Osteoblast (primary cell): ENCODE measurements around the gene EEF1E1. TPM values are rescaled to one million over a fixed set of nuclear protein-coding genes. Genes with fewer than 3 reads are reported as not detected.

ENCODE experiments used
- DNase-seq: peaks from one replicate; pipeline ENCODE4 v3.0.0; 2011; ENCODE audit warnings: low spot score, mixed read lengths; ENCODE audit not compliant: insufficient read length; ENCODE audit errors: missing footprints
- H2AFZ ChIP-seq: 2 replicates; pipeline ENCODE4 v1.6.0; 2011; ENCODE audit warnings: mild to moderate bottlenecking, low read length
- H3K27ac ChIP-seq: 2 replicates; pipeline ENCODE4 v1.5.1; 2011; ENCODE audit warnings: mild to moderate bottlenecking, low read depth, low read length, moderate library complexity
- H3K27me3 ChIP-seq: 2 replicates; pipeline ENCODE4 v1.6.0; 2012; ENCODE audit warnings: mild to moderate bottlenecking, control low read depth, inconsistent platforms, low read length, moderate library complexity; ENCODE audit not compliant: insufficient read depth
- H3K36me3 ChIP-seq: 2 replicates; pipeline ENCODE4 v1.5.1; 2011; ENCODE audit warnings: mild to moderate bottlenecking, low read length, control low read depth, moderate library complexity; ENCODE audit not compliant: insufficient read depth
- H3K4me1 ChIP-seq: 2 replicates; pipeline ENCODE4 v1.5.1; 2011; ENCODE audit warnings: mild to moderate bottlenecking, low read length, control low read depth, moderate library complexity; ENCODE audit not compliant: insufficient read depth
- H3K4me2 ChIP-seq: 2 replicates; pipeline ENCODE4 v1.6.0; 2011; ENCODE audit warnings: mild to moderate bottlenecking, low read length; ENCODE audit not compliant: insufficient read depth
- H3K4me3 ChIP-seq: fragments of 200-600 bp; sonication (generic); 3 replicates; pipeline ENCODE4 v1.5.1; 2012; ENCODE audit warnings: mild to moderate bottlenecking, low read length, inconsistent platforms; ENCODE audit not compliant: insufficient read depth
- H3K79me2 ChIP-seq: 2 replicates; pipeline ENCODE4 v1.6.0; 2012; ENCODE audit warnings: mild to moderate bottlenecking, low read length, control low read depth, inconsistent platforms; ENCODE audit not compliant: insufficient read depth
- H3K9me3 ChIP-seq: 2 replicates; pipeline ENCODE4 v1.5.1; 2011; ENCODE audit warnings: low read depth, low read length, control low read depth
- H4K20me1 ChIP-seq: 2 replicates; pipeline ENCODE4 v1.6.0; 2012; ENCODE audit warnings: mild to moderate bottlenecking, low read length, control low read depth; ENCODE audit not compliant: insufficient read depth
- CTCF ChIP-seq: IDR thresholded peaks from 2 replicates; pipeline ENCODE4 v1.5.1; 2011; ENCODE audit warnings: mild to moderate bottlenecking, low read depth, low read length, moderate library complexity; ENCODE audit errors: extremely low read depth
- total RNA-seq: library from RNA; depleted of rRNA; stranded (reverse); fragments of >200 nt; gene quantifications from 2 replicates; pipeline ENCODE4 v1.2.3, GENCODE V29; 2012

EEF1E1 gene
- total RNA-seq, 1 donor = 25.3 TPM

- peak within 1 kb of the TSS; percentile 98 for H3K4me2 ChIP-seq
- H3K27me3 ChIP-seq = no peaks in the 10 kb centered on the region
- peak within 1 kb of the TSS; percentile 95 for H3K4me3 ChIP-seq
- TF ChIP-seq CTCF = no peak
- H3K79me2 ChIP-seq = peaks cover 11% of the 10 kb centered on the region
- peak within 1 kb of the TSS; percentile 86 for H3K27ac ChIP-seq
- H3K36me3 ChIP-seq = peaks cover 11% of the 10 kb centered on the region
- H4K20me1 ChIP-seq = no peaks in the 10 kb centered on the region
- DNase-seq = peak; percentile 92
- H2AFZ ChIP-seq = peak within 1 kb of the TSS; percentile 97
- H3K9me3 ChIP-seq = no peaks in the 10 kb centered on the region
- H3K4me1 ChIP-seq = peaks cover 8% of the 10 kb centered on the region
Observed at GRCh38 chr6:8063761-8064637, 38.3 kb downstream of the EEF1E1 start, which contains the start of gene BLOC1S5. Gene BLOC1S5 (minus strand): TSS chr6:8064389. CDS start chr6:8064376, 13 bp downstream.

- peaks cover 11% of the 10 kb centered on the region for H3K79me2 ChIP-seq
- no peak overlapping the region for H2AFZ ChIP-seq
- H3K27me3 ChIP-seq = no peaks in the 10 kb centered on the region
- H3K4me2 ChIP-seq = no peak overlapping the region
- H4K20me1 ChIP-seq = no peaks in the 10 kb centered on the region
- H3K4me3 ChIP-seq = no peak overlapping the region
- peaks cover 11% of the 10 kb centered on the region for H3K36me3 ChIP-seq
- no peaks in the 10 kb centered on the region for H3K9me3 ChIP-seq
- no peak for DNase-seq
- no peak for TF ChIP-seq CTCF
- H3K27ac ChIP-seq = no peak overlapping the region
- peaks cover 8% of the 10 kb centered on the region for H3K4me1 ChIP-seq
Observed at GRCh38 chr6:8061736-8062135, 40.6 kb downstream of the EEF1E1 start.

- Histone ChIP-seq H4K20me1 (no peaks in the 10 kb centered on the region), H3K4me2 (no peak overlapping the region)
- TF ChIP-seq CTCF = no peak
Observed at GRCh38 chr6:8060346-8060745, 42.0 kb downstream of the EEF1E1 start.

GRCh38 chr6:8059129-8059528 lies 43.2 kb downstream of the EEF1E1 start:
- no peaks in the 10 kb centered on the region for H4K20me1 ChIP-seq
- DNase-seq = peak; percentile 83
- H3K4me1 ChIP-seq = peaks cover 3% of the 10 kb centered on the region
- peak; percentile 40 for TF ChIP-seq CTCF
- no peaks in the 10 kb centered on the region for H3K9me3 ChIP-seq
- H3K79me2 ChIP-seq = peaks cover 11% of the 10 kb centered on the region
- H3K4me2 ChIP-seq = no peak overlapping the region
- H3K4me3 ChIP-seq = no peak overlapping the region
- H3K27ac ChIP-seq = no peak overlapping the region
- H3K27me3 ChIP-seq = no peaks in the 10 kb centered on the region
- peaks cover 11% of the 10 kb centered on the region for H3K36me3 ChIP-seq
- no peak overlapping the region for H2AFZ ChIP-seq

More at GRCh38 chr6:8060346-8060745, 42.0 kb downstream of the EEF1E1 start:
- H2AFZ ChIP-seq = no peak overlapping the region
- peaks cover 11% of the 10 kb centered on the region for H3K36me3 ChIP-seq
- no peak overlapping the region for H3K27ac ChIP-seq
- peaks cover 11% of the 10 kb centered on the region for H3K79me2 ChIP-seq
- DNase-seq = no peak
- no peaks in the 10 kb centered on the region for H3K9me3 ChIP-seq
- no peaks in the 10 kb centered on the region for H3K27me3 ChIP-seq
- peaks cover 8% of the 10 kb centered on the region for H3K4me1 ChIP-seq
- no peak overlapping the region for H3K4me3 ChIP-seq
